IPS-15b (cell line): ENCODE measurements around the gene TUBGCP2.
"Not testable (repeated sequence)": the region's sequence is repeated elsewhere in the genome, so short reads cannot be mapped to it uniquely, and the experiment has no call there.

ENCODE experiments used
- H3K27me3 ChIP-seq: one replicate; pipeline ENCODE4 v1.6.1; 2013; ENCODE audit warnings: low read length; ENCODE audit not compliant: control insufficient read depth, insufficient read depth
- H3K36me3 ChIP-seq: one replicate; pipeline ENCODE4 v1.6.1; 2013; ENCODE audit warnings: low read length; ENCODE audit not compliant: control insufficient read depth, insufficient read depth
- H3K4me1 ChIP-seq: one replicate; pipeline ENCODE4 v1.6.1; 2013; ENCODE audit warnings: mild to moderate bottlenecking, low read length; ENCODE audit not compliant: control insufficient read depth, insufficient read depth
- H3K4me3 ChIP-seq: one replicate; pipeline ENCODE4 v1.5.1; 2013; ENCODE audit warnings: low read depth, low read length
- H3K9ac ChIP-seq: one replicate; pipeline ENCODE4 v1.6.1; 2013; ENCODE audit warnings: low read depth, mild to moderate bottlenecking, low read length
- H3K9me3 ChIP-seq: one replicate; pipeline ENCODE4 v1.6.1; 2013; ENCODE audit warnings: mild to moderate bottlenecking, low read length; ENCODE audit not compliant: control insufficient read depth, insufficient read depth

Gene TUBGCP2

GRCh38 chr10:133271521-133272300 is 37.0 kb downstream of the TUBGCP2 start:
- no peak overlapping the region for H3K4me3 ChIP-seq
- no peaks in the 10 kb centered on the region for H3K9me3 ChIP-seq
- no peak overlapping the region for H3K9ac ChIP-seq
- H3K36me3 ChIP-seq = peaks cover 3% of the 10 kb centered on the region
- peaks cover 3% of the 10 kb centered on the region for H3K27me3 ChIP-seq
- H3K4me1 ChIP-seq = no peaks in the 10 kb centered on the region

- H3K9ac ChIP-seq = no peak overlapping the region
- H3K4me3 ChIP-seq = no peak overlapping the region
- peaks cover 3% of the 10 kb centered on the region for H3K36me3 ChIP-seq
Measured at GRCh38 chr10:133270773-133271297, 37.8 kb downstream of the TUBGCP2 start.

DNA sequence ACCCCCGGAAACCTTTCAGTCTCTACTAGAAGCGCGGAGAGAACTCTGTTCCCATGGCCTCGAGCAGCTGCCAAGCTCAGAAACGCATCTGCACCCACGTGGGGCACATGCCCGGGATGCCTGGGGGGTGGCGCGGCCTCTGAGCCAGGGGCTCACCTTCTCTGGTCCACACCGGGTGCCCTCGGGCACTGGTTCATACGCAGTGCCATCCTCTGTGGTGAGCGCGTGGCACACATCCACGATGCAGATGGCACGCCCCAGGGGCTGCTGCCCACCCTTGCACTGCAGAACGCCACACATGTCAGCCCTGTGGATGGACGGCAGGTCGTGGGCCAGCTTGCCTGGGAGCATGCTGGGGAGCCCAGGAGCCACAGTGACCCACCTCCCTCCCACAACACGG is 38.5 kb downstream of the TUBGCP2 start:
- peaks cover 3% of the 10 kb centered on the region for H3K36me3 ChIP-seq
- no peak overlapping the region for H3K9ac ChIP-seq
- no peaks in the 10 kb centered on the region for H3K9me3 ChIP-seq
- H3K4me1 ChIP-seq = no peaks in the 10 kb centered on the region
- H3K4me3 ChIP-seq = no peak overlapping the region
- no peaks in the 10 kb centered on the region for H3K27me3 ChIP-seq

More at GRCh38 chr10:133270773-133271297, 37.8 kb downstream of the TUBGCP2 start:
- Histone ChIP-seq H3K4me1 (no peaks in the 10 kb centered on the region), H3K9me3 (no peaks in the 10 kb centered on the region), H3K27me3 (no peaks in the 10 kb centered on the region)

- Histone ChIP-seq H3K9me3 (no peaks in the 10 kb centered on the region), H3K27me3 (no peaks in the 10 kb centered on the region), H3K4me1 (no peaks in the 10 kb centered on the region), H3K4me3 (no peak overlapping the region), H3K36me3 (peaks cover 3% of the 10 kb centered on the region), H3K9ac (no peak overlapping the region)
Measured at GRCh38 chr10:133269367-133269766, 39.3 kb downstream of the TUBGCP2 start.

DNA sequence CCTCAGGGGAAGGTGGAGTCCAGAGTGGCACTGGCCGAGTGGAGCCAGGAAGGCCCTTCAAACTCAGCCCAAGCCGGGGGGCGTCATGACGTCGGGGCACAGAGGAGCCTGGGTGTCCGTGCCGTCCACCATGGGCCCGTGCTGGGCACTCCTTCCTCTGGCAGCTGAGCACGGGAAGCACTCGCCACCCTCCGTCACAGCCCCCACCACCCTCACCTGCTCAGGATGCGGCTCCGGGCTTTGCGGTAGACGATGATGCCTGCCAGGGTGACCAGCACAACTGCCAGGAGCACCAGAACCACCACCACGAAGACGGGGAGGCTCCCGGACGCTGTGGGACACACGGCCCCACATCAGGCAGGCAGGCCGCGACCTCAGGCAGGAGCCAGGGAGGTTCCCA is 40.1 kb downstream of the TUBGCP2 start:
- Histone ChIP-seq H3K4me1 (no peaks in the 10 kb centered on the region), H3K9ac (no peak overlapping the region)

DNA sequence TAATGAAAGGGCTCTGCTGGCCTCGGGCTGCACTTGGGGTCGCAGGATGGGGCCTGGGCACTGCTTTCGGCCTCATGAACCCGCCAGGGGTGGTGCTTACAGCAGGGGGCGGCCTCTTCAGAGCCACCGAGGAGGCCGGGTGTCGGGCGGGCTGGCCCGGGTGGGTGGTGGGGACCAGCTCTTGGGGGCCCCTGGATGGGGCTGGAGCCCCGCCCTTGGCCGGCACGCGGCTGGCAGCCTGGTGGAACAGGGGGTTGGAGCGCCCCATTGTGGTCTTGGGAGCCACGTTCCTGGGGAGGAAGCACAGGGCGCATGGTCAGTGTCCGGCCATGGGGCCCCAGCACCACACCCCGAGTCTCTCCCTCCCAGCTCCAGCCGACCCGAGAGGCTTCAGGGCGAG is 40.8 kb downstream of the TUBGCP2 start:
- Histone ChIP-seq H3K27me3 (peaks cover 3% of the 10 kb centered on the region), H3K9me3 (no peaks in the 10 kb centered on the region), H3K4me3 (no peak overlapping the region), H3K4me1 (no peaks in the 10 kb centered on the region), H3K36me3 (peaks cover 3% of the 10 kb centered on the region), H3K9ac (no peak overlapping the region)

More for the DNA sequence above, 40.1 kb downstream of the TUBGCP2 start:
- Histone ChIP-seq H3K36me3 (peaks cover 3% of the 10 kb centered on the region), H3K9me3 (no peaks in the 10 kb centered on the region), H3K4me3 (no peak overlapping the region), H3K27me3 (no peaks in the 10 kb centered on the region)

GRCh38 chr10:133267293-133267692 is 41.4 kb downstream of the TUBGCP2 start:
- Histone ChIP-seq H3K4me1 (peaks cover 2% of the 10 kb centered on the region), H3K9ac (no peak overlapping the region), H3K4me3 (no peak overlapping the region), H3K36me3 (peaks cover 3% of the 10 kb centered on the region), H3K9me3 (no peaks in the 10 kb centered on the region), H3K27me3 (peaks cover 8% of the 10 kb centered on the region)

- H3K9ac ChIP-seq = no peak overlapping the region
- peaks cover 3% of the 10 kb centered on the region for H3K4me1 ChIP-seq
- H3K27me3 ChIP-seq = peaks cover 10% of the 10 kb centered on the region
- peaks cover 3% of the 10 kb centered on the region for H3K36me3 ChIP-seq
- no peak overlapping the region for H3K4me3 ChIP-seq
- H3K9me3 ChIP-seq = no peaks in the 10 kb centered on the region
Measured at GRCh38 chr10:133266056-133266795, 42.4 kb downstream of the TUBGCP2 start.

DNA sequence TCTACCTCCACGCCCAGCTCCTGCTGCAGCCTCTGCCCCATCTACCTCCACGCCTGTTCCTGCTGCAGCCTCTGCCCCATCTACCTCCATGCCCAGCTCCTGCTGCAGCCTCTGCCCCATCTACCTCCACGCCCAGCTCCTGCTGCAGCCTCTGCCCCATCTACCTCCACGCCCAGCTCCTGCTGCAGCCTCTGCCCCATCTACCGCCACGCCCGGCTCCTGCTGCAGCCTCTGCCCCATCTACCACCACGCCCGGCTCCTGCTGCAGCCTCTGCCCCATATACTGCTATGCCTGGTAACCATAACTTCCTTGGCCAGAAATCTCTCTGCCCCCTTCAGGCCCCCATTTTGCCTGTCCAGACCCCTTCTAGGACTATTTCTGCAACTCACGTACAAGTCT is 43.6 kb downstream of the TUBGCP2 start:
- not testable (repeated sequence) for H3K36me3 ChIP-seq, H3K4me3 ChIP-seq, H3K9ac ChIP-seq, H3K9me3 ChIP-seq, H3K4me1 ChIP-seq
- peaks cover 12% of the 10 kb centered on the region for H3K27me3 ChIP-seq

DNA sequence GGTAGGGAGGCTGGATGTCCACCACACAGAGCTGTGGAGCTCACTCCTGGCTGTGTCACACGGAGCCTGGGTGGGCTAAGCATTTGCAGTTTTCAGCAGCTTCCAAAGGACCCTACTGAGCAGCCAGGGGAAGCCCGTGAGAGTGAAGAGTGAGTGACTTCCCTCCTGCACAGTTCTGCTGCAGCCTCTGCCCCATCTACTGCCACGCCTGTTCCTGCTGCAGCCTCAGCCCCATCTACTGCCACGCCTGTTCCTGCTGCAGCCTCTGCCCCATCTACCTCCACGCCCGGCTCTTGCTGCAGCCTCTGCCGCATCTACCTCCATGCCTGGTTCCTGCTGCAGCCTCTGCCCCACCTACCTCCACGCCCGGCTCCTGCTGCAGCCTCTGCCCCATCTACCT is 44.2 kb downstream of the TUBGCP2 start:
- no peak overlapping the region for H3K4me3 ChIP-seq
- no peaks in the 10 kb centered on the region for H3K9me3 ChIP-seq
- H3K4me1 ChIP-seq = peaks cover 3% of the 10 kb centered on the region
- no peak overlapping the region for H3K9ac ChIP-seq
- no peaks in the 10 kb centered on the region for H3K36me3 ChIP-seq
- H3K27me3 ChIP-seq = peaks cover 12% of the 10 kb centered on the region

- H3K27me3 ChIP-seq = peaks cover 12% of the 10 kb centered on the region
- no peak overlapping the region for H3K4me3 ChIP-seq
- no peaks in the 10 kb centered on the region for H3K9me3 ChIP-seq
- H3K4me1 ChIP-seq = peaks cover 3% of the 10 kb centered on the region
- no peaks in the 10 kb centered on the region for H3K36me3 ChIP-seq
- H3K9ac ChIP-seq = no peak overlapping the region
Measured at GRCh38 chr10:133263674-133264073, 45.0 kb downstream of the TUBGCP2 start.

- Histone ChIP-seq H3K4me3 (no peak overlapping the region), H3K9me3 (no peaks in the 10 kb centered on the region), H3K36me3 (no peaks in the 10 kb centered on the region), H3K27me3 (peaks cover 12% of the 10 kb centered on the region), H3K9ac (no peak overlapping the region), H3K4me1 (peaks cover 3% of the 10 kb centered on the region)
Measured at GRCh38 chr10:133262696-133263095, 46.0 kb downstream of the TUBGCP2 start.
